K562 (cell line): ENCODE measurements around the gene BHLHE40.

Experiments
- EP400 ChIP-seq: fragments of 450-650 bp; IDR thresholded peaks from 2 replicates; pipeline ENCODE4 v1.6.1; 2017; ENCODE audit warnings: antibody characterized with exemption, mild to moderate bottlenecking, moderate library complexity
- ETV5 ChIP-seq: sonication (generic); formaldehyde crosslinking; IDR thresholded peaks from 2 replicates; pipeline ENCODE4 v1.4.0; 2020; ENCODE audit warnings: low read depth, mild to moderate bottlenecking, missing genetic modification reagents
- HIVEP1 ChIP-seq: fragments of 250-450 bp; sonication (Bioruptor Pico); IDR thresholded peaks from 2 replicates; pipeline ENCODE4 v1.4.0; 2020; ENCODE audit warnings: mild to moderate bottlenecking
- NFE2 ChIP-seq: IDR thresholded peaks from 2 replicates; pipeline ENCODE4 v1.6.1; 2014; ENCODE audit warnings: antibody characterized with exemption, low read depth
- NR1H2 ChIP-seq: sonication (generic); formaldehyde crosslinking; IDR thresholded peaks from 2 replicates; pipeline ENCODE4 v1.4.0; 2020; ENCODE audit warnings: mild to moderate bottlenecking, missing genetic modification reagents
- POLR2A ChIP-seq: fragments of 450-650 bp; conservative IDR thresholded peaks from 2 replicates; pipeline ENCODE4 v1.6.1; 2016
- RFX5 ChIP-seq: IDR thresholded peaks from 2 replicates; pipeline ENCODE4 v1.6.1; 2011; ENCODE audit warnings: low read depth, mild to moderate bottlenecking, improper control_type of control experiment, low read length
- SMAD4 ChIP-seq: fragments of 250-450 bp; sonication (Bioruptor Pico); conservative IDR thresholded peaks from 2 replicates; pipeline ENCODE4 v1.8.0; 2021; ENCODE audit warnings: inconsistent platforms, mild to moderate bottlenecking, moderate library complexity
- SREBF2 ChIP-seq: sonication (generic); formaldehyde crosslinking; IDR thresholded peaks from 2 replicates; pipeline ENCODE4 v1.4.0; 2020; ENCODE audit warnings: mild to moderate bottlenecking, missing genetic modification reagents

DNA sequence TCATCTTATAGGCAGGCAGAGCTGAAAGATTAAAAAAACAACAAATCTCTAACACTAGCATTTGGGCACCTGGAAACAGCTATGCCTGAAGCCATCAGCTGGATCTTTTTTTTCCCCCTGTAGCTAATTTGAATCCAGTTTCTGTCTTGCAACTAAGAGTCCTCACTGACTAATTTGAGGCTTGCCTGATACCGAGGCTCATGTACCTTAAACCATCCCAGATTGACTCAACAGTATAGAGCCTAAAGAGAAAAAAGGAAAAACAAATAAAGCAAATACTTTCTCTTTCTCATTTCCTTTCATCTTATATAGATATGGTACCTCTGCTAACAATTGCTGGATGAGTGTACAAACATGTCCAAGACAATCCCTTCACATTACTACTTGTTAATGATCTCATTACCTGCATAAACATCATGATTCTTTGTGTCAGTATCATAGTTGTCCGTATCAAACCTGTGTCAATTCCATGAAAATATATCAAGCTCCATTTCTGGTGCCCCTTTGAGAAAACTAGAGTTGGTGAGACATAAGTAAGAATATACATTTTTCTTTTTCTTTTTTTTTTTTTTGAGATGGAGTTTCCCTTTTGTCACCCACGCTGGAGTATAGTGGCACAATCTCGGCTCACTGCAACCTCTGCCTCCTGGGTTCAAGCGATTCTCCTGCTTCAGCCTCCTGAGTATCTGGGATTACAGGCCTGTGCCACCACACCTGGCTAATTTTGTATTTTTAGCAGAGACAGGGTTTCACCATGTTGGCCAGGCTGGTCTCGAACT lies 43.1 kb downstream of the BHLHE40 start:
- TF ChIP-seq ETV5: no peak
- no peak for TF ChIP-seq RFX5
- no peak for TF ChIP-seq SREBF2 (CRISPR knock-in tag)
- no peak for TF ChIP-seq NFE2
- TF ChIP-seq NR1H2: no peak
- no peak for TF ChIP-seq HIVEP1 (CRISPR knock-in tag)
- TF ChIP-seq POLR2A: no peak
- TF ChIP-seq EP400: no peak
- no peak for TF ChIP-seq SMAD4 (CRISPR knock-in tag)
